ENCODE results near the gene EFCAB8.
"Not testable (repeated sequence)": the region's sequence is repeated elsewhere in the genome, so short reads cannot be mapped to it uniquely, and the experiment has no call there.

Gene EFCAB8

GRCh38 chr20:32974204-32975064 lies 115.7 kb downstream of the EFCAB8 start:
- not testable (repeated sequence) for DNase-seq

- DNase-seq: not testable (repeated sequence)
Observed at GRCh38 chr20:32975121-32975520, 116.4 kb downstream of the EFCAB8 start.

- no peak for DNase-seq
Observed at GRCh38 chr20:32975698-32976674, 117.3 kb downstream of the EFCAB8 start.

- no peak for DNase-seq
Observed at GRCh38 chr20:32976746-32977145, 118.0 kb downstream of the EFCAB8 start.

- no peak for DNase-seq
Observed at GRCh38 chr20:32977281-32978008, 118.7 kb downstream of the EFCAB8 start.

GRCh38 chr20:32978009-32978335 lies 119.2 kb downstream of the EFCAB8 start:
- no peak for DNase-seq

- DNase-seq: no peak
Observed at GRCh38 chr20:32979201-32979998, 120.7 kb downstream of the EFCAB8 start.

- no peak for DNase-seq
Observed at GRCh38 chr20:32980131-32980941, 121.6 kb downstream of the EFCAB8 start.

- DNase-seq: no peak
Observed at GRCh38 chr20:32980990-32981389, 122.3 kb downstream of the EFCAB8 start.

GRCh38 chr20:32982617-32983458 lies 124.1 kb downstream of the EFCAB8 start:
- DNase-seq: no peak

- DNase-seq: no peak
Observed at GRCh38 chr20:32983459-32984112, 124.9 kb downstream of the EFCAB8 start.

- DNase-seq: no peak
Observed at GRCh38 chr20:32984196-32984595, 125.5 kb downstream of the EFCAB8 start.

- no peak for DNase-seq
Observed at GRCh38 chr20:32984631-32985354, 126.1 kb downstream of the EFCAB8 start.

- DNase-seq: no peak
Observed at GRCh38 chr20:32985596-32985995, 126.9 kb downstream of the EFCAB8 start.

- DNase-seq: no peak
Observed at GRCh38 chr20:32986331-32986966, 127.7 kb downstream of the EFCAB8 start.

- DNase-seq: no peak
Observed at GRCh38 chr20:32987044-32987825, 128.5 kb downstream of the EFCAB8 start.

GRCh38 chr20:32988008-32988407 lies 129.3 kb downstream of the EFCAB8 start:
- peak in 1 of 2 donors; percentile 7 for DNase-seq

Measured in inflammatory macrophage (primary cell).